NCI-H2107 (cell line): Measurements from ENCODE around the gene SLC25A41.
A peak's percentile ranks its signal among the peaks of the same experiment; 100 is the strongest.
"Not testable (repeated sequence)": the region's sequence is repeated elsewhere in the genome, so short reads cannot be mapped to it uniquely, and the experiment has no call there.

Source experiments
- DNase-seq: peaks from one replicate; lab custom pipeline; 2025; lab: John Stamatoyannopoulos, UW

The SLC25A41 gene

GRCh38 chr19:6412061-6412446, 21.5 kb downstream of the SLC25A41 start:
- no peak for DNase-seq

DNA sequence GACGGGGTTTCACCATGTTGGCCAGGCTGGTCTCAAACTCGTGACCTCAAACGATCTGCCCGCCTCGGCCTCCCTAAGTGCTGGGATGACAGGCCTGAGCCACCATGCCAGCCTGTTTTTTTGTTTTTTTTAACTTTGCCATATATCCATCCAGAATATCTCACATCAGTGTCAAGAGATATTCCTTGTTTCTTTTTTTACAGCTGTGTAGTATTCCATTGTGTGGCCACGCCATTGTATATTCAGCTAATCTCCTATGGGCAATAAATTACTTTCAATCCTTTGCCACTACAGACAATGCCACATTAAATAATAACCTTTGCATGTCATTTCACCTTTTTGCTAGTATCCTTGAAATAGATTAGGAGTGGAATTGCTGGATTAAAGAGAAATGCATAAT, 24.2 kb downstream of the SLC25A41 start:
- DNase-seq: no peak

- DNase-seq: no peak
Observed at GRCh38 chr19:6406401-6406800, 27.2 kb downstream of the SLC25A41 start.

GRCh38 chr19:6402837-6403608, 30.5 kb downstream of the SLC25A41 start:
- DNase-seq: no peak

DNA sequence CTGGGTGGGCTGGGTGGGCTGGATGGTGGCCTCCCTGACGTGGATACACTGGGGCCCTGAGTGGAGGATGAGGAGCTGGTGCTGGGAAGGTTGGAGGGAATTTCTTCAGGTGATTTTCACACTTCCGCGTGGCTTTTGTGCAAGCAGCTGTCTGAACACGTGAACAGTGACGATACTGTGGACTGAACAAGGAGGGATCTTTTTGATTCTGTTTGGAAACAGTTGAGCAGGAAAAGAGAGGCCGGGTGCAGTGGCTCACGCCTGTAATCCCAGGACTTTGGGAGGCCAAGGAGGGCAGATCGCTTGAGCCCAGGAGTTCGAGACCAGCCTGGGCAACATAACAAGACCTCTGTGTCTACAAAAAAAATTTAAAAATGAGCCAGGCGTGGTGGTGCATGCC, 31.5 kb downstream of the SLC25A41 start:
- DNase-seq: no peak

GRCh38 chr19:6400062-6400944, 33.3 kb downstream of the SLC25A41 start:
- not testable (repeated sequence) for DNase-seq

GRCh38 chr19:6396305-6396704, 37.3 kb downstream of the SLC25A41 start:
- no peak for DNase-seq

DNA sequence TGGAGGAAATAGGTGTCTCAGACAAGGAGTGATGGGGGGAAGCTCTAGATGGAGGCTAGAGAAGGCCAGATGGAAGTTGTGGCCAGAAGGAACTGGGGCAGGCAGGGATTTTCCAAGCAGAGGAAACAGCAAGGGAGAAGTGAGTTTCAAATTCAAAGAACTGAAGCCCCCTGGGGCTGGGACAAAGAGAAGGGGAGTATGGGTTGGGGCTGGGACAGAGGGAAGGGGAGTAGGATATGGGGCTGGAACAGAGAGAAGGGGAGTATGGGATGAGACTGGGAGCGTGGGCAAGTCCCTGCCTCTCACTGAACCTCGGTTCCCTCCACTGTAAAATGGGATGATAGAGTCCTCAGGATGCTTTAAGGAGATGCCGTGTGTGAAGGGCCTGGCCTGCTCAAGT, 38.7 kb downstream of the SLC25A41 start:
- no peak for DNase-seq

DNA sequence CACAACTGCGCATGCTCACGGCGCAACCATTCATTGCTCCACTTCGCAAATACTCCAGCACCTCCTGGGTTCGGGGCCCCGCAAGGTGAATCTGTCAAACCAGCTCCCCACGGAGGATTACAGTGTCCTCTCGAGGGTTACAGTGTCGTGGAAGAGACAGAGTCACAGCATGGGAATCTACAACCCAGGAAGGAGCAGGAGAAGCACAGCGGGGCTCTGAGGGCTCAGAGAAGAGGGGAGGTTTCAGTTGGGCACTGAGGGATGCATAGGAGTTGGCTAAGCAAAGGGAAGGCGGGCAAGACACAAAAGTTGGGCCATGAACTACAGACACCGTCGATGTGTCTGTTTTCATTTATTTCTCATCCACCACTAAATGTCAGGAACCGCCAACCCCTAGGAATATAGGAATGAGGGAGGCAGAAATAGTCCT, 39.6 kb downstream of the SLC25A41 start:
- no peak for DNase-seq

DNA sequence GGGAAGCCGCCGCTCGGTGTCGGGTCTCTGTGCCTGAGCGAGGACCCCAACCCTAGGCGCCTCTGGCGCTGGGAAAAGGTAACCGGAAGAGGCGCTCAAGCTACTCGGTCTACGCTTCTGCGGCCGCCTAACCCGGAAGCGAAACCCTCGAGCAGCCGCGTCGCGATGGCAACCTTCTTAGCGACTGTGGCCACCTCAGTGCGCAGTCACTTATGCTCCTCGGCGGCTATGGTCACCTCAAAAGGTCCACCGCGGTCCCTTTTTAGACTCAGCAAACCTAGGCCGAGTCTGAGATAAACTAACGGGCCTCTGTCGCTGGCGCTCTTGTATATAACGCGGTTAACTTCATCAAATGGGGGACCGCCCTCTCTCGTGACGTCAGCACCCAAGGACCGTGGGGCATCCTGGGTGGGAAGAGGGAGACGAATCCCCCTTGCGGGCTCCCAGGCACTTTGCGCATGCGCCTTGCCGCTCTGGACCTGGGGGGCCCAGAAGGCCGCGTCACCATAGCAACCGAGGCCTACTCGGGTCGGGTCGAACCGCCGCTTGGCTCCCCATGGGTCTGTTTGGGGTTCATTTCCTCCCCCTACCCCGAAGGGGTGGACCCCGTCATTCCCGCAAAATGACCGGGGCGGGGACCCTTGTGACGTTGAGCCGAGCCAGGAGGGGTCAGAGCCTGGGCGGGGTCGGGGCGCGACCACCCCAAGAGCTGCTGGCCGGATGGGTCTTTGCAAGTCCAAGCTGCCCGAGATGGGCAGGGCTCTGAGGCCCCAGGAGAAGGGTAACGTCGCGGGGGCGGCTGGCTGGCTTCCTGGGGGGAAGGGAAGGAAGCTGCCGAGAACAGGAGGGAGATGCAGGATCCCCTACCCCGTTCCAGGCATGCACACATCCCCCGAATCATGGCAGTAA, 40.2 kb downstream of the SLC25A41 start, which contains the start of gene GTF2F1:
Gene GTF2F1, minus strand, starts transcription at position 91 of the 909 bp plus-strand sequence. CDS start 169 bp downstream, outside the sequence.
- DNase-seq: peak; percentile 79

- DNase-seq: no peak
Observed at GRCh38 chr19:6392221-6393073, 41.1 kb downstream of the SLC25A41 start.

- no peak for DNase-seq
Observed at GRCh38 chr19:6387372-6387771, 46.2 kb downstream of the SLC25A41 start.

GRCh38 chr19:6384381-6384780, 49.2 kb downstream of the SLC25A41 start:
- no peak for DNase-seq

GRCh38 chr19:6383188-6383587, 50.4 kb downstream of the SLC25A41 start:
- DNase-seq: no peak

GRCh38 chr19:6381030-6381750, 52.4 kb downstream of the SLC25A41 start:
- DNase-seq: no peak

- no peak for DNase-seq
Observed at GRCh38 chr19:6379744-6380143, 53.8 kb downstream of the SLC25A41 start.

- DNase-seq: no peak
Observed at GRCh38 chr19:6378486-6378885, 55.1 kb downstream of the SLC25A41 start.

GRCh38 chr19:6378041-6378440, 55.5 kb downstream of the SLC25A41 start:
- no peak for DNase-seq

DNA sequence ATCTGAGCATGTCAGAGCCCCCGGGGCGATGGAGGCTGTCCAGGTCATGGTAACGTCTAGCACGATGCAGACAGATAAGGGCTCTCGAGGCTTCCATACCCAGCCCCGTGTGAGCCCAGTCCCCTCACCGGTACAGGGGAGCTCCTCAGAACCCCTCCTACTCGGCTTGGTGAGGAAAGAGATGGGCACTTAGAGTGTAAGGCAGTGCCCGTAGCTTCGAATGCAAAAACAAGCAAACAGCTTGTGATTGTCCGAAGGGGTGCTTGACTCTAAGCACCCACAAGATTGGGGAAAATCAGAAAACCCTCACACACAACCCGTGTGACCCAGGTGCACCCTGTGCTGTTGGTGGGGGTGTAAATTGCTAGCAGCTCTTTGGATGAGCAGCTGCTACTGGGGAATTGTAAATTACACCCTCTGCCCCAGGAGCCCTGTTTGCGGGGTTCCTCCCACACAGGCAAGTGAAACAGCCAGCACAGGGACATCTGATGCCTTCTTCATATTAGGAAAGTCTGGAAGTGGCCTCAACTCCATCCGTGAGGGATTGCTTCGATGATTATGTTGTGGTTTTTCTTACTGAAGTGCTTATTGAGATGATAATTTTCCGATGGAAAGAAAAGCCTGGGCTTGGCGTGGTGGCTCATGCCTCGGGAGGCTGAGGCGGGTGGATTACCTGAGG, 56.9 kb downstream of the SLC25A41 start:
- DNase-seq: peak; percentile 58
